GM19025 (cell line): ENCODE results near the gene EPHB1.

Source experiments
- ATAC-seq: cut with Tn5 transposase; IDR thresholded peaks from one replicate; pipeline ENCODE4 v1.9.1; 2021; ENCODE audit warnings: mild to moderate bottlenecking, low read depth, moderate library complexity; ENCODE audit not compliant: unreplicated experiment

The EPHB1 gene

DNA sequence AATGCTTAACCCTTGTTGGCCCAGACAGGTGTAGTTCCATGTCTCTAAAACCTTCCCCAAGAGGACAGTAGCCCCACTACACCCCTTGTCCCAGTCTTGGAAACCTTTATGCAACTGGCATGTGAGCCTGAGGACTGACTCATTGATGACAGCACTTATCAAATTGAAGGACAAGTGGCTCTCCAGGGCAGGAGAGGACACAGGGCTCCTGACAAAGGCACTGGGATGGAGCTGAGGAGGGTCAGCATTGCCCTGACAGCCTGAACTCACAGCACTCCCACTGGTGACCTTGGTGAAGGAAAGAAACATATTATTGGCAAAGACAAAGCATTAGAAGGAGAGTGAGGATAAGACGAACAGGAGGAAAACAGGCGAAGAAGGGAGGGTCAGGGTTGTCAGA lies 139.9 kb downstream of the EPHB1 start:
- ATAC-seq = no peak

DNA sequence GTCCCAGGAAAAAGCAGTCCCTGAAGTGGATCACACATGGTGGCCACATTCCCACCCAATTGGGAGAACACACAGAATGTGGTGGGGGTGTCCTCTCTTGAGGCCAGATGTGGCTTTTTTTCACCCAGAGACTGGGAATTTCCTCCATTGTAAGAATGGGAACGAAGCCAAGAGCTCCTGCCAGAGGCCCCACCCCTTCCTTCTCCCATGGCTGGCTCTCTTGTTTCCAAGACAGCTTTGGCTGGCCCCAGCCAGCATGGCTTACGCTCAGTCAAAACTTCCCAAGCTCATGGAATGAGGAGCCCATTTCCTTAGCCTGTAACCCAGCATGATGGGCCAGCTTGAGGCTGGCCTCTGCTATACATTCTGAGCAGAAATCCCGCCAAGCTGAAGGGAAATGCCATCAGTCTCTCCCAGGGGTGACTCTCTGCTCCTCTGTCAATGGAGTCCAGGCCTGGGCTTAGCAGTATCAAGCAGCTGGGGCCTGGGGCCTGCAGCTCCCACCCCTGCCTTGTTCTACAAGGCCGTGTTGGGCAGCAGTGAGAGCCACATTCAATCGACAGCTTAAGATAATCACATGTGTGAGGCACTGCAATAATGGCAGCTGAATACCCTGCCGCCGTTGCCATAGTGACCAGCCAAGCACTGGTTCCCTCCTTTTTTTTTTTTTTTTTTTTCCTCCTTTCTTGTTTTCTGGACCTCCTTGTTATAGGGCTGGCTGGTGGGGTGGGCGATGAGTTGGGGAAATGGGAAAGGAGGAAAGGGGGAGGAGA lies 142.4 kb downstream of the EPHB1 start:
- no peak for ATAC-seq

DNA sequence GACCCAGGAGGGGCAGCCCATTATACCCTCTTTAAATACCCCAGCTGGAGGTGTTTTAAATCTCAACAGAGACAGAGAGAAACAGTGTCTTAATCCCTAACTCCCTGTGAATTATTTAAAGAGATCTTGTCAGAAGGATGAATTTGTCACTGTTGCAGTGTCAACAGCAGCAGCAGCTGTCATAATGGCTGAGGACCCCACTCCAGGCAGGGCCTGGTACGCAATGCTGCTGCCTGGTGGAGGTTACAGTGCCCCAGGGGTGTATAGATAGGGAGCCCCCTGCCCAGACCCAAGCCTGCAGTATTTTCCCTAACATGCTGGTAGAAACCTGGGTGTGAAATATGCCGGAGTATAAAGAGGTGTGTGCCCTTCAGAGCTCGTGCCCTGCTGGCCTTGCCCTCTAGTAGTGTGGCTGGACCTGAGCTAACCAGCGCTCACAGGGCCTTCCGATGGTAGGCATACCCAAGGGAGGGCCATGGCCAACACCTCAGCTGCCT lies 143.0 kb downstream of the EPHB1 start:
- no peak for ATAC-seq

- no peak for ATAC-seq
These were observed 144.9 kb downstream of the EPHB1 start for GRCh38 chr3:134939978-134940377.

- no peak for ATAC-seq
These were observed 146.8 kb downstream of the EPHB1 start for GRCh38 chr3:134941820-134942219.

- no peak for ATAC-seq
These were observed 149.4 kb downstream of the EPHB1 start for GRCh38 chr3:134944429-134944828.

GRCh38 chr3:134949150-134949549 lies 154.1 kb downstream of the EPHB1 start:
- no peak for ATAC-seq

GRCh38 chr3:134952371-134952770 lies 157.3 kb downstream of the EPHB1 start:
- no peak for ATAC-seq

- no peak for ATAC-seq
These were observed 160.8 kb downstream of the EPHB1 start for GRCh38 chr3:134955874-134956273.

GRCh38 chr3:134956395-134956794 lies 161.3 kb downstream of the EPHB1 start:
- no peak for ATAC-seq

DNA sequence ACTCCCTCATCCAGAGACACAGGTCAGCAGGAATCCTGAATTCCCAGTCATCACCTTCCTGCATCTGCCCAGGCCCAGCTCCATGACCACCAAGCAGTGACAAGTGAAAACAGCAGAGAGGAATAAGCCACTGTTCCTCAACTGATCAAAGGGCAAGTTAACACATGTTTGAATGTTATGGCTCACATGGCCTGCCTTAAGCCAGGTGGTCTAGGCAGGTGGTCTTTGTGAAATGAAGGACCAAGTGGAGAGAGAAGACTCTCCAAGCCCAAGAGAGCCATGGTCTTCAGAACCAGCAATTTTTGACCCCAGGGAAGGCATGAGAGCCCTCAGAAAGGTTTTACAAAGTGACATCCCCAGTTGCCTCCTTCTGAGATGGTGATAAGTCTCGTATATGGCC lies 161.8 kb downstream of the EPHB1 start:
- no peak for ATAC-seq

DNA sequence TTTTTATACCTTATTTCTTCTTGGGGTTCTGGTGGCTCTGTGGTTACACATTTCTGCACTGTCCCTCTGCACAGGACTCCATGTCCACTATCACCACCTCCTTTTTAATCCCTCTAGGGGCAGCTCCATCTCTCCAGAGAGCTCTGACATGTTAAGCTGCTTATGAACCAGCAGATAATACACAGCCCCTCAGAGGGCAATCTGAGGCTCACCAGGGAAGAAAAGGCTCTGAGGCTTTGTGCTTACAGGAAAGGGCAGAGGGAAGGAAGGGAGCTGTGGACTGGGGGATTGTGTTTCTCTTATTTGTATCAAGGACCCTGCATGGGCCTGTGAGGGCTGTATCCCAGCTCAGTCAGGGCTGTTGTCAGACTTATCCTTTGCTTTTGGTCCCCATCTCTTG lies 164.5 kb downstream of the EPHB1 start:
- ATAC-seq = no peak

- ATAC-seq = no peak
These were observed 169.2 kb downstream of the EPHB1 start for GRCh38 chr3:134964226-134964625.

- ATAC-seq = no peak
These were observed 170.9 kb downstream of the EPHB1 start for GRCh38 chr3:134965865-134966481.

DNA sequence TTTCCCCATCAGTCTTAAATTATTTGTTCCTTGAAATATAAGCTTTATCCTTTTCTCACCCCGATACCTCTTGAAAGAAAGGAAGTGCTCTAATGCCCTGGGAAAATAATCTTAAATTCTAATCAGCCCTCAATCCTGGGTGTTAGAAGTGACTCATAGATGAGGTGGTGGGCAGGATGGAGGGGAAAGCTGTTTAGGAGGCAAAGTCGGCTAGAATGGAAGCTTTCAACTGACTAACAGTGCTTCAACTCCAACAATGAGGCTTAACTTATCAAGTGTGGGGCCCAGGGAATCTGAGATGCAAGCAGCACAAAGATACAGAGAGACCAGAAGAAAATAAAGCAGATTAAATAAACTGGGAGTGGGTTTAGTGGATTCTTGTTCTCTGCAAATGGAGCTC lies 175.8 kb downstream of the EPHB1 start:
- ATAC-seq = no peak

DNA sequence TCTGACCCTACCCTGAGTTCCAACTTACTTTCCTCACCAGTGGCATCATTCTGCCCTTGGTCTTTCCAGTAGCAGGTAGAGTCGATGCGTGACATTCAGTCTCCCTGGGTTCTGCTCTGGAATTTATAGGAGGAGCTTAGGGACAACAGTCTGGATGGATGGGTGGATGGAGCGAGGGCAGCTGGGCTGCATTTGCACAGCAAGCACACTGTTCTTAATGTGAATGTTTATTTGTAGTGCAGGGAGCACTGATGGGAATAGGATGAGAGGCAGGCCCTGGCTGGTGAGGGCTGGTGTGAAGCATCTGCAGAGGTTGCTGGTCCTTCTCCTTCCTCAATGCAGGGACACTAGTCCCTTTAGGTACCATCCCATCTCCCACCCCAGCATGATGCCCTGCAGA lies 176.2 kb downstream of the EPHB1 start:
- no peak for ATAC-seq

- ATAC-seq = peak; percentile 78
These were observed 176.8 kb downstream of the EPHB1 start for GRCh38 chr3:134971907-134972306.

GRCh38 chr3:134972836-134973455 lies 177.9 kb downstream of the EPHB1 start:
- ATAC-seq = no peak

- ATAC-seq = no peak
These were observed 179.6 kb downstream of the EPHB1 start for GRCh38 chr3:134974624-134975023.

GRCh38 chr3:134976948-134977347 lies 181.9 kb downstream of the EPHB1 start:
- no peak for ATAC-seq

GRCh38 chr3:134978658-134979057 lies 183.6 kb downstream of the EPHB1 start:
- no peak for ATAC-seq
